Stimulated activated CD4-positive, alpha-beta T cell treated with anti-CD3 and anti-CD28 coated beads, Interleukin-15, amount 100 ng/mL, for 1 hour (primary cell): ENCODE measurements around the gene DPP9.

Source experiments
- DNase-seq, 2 donors: peaks; one replicate each; pipeline ENCODE4 v3.0.0-alpha.2; 2020; ENCODE audit warnings: low read depth in 1 of 2, low spot score in 1 of 2

DPP9 gene

DNA sequence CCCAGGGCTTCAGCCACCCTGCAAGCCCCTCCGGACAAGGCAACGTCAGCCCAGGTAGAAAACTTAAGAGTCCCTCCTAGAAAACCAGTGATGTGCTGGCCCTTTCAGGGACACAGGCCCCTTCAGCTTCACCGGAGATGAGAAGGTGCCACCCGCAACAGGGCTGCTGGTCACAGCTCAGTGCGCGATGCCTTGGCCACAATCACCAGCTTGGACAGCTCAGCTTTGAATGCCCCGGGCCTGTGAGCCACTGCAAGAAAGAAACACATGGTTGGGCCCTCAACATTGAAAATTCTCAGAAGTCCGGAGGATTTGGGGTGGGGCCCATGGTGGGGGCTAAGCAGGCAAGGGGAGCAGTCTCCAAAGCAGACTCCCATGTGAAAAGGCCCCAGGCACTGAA is 65.8 kb downstream of the DPP9 start:
- no peak for DNase-seq

DNA sequence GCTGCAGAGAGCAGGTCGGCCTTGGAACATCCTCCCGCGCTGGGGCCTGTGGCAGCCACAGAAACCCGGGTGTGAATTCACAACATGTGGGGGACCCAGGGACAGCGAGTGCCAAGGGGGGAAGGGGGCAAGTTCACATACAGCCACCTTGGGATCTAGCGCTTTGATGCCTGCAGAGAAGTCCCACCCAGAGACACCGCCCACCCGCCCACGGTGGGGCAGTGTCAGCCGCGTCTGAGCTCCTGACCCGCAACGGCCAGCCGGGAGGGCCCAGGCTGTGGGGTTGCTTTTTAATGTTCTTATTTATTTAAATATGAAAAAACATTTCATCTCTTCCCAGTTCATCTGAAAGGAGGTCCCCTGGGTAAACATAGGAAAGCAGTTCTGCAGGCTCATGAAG is 66.4 kb downstream of the DPP9 start:
- no peak for DNase-seq

GRCh38 chr19:4656102-4656501 is 67.5 kb downstream of the DPP9 start:
- DNase-seq: no peak

DNA sequence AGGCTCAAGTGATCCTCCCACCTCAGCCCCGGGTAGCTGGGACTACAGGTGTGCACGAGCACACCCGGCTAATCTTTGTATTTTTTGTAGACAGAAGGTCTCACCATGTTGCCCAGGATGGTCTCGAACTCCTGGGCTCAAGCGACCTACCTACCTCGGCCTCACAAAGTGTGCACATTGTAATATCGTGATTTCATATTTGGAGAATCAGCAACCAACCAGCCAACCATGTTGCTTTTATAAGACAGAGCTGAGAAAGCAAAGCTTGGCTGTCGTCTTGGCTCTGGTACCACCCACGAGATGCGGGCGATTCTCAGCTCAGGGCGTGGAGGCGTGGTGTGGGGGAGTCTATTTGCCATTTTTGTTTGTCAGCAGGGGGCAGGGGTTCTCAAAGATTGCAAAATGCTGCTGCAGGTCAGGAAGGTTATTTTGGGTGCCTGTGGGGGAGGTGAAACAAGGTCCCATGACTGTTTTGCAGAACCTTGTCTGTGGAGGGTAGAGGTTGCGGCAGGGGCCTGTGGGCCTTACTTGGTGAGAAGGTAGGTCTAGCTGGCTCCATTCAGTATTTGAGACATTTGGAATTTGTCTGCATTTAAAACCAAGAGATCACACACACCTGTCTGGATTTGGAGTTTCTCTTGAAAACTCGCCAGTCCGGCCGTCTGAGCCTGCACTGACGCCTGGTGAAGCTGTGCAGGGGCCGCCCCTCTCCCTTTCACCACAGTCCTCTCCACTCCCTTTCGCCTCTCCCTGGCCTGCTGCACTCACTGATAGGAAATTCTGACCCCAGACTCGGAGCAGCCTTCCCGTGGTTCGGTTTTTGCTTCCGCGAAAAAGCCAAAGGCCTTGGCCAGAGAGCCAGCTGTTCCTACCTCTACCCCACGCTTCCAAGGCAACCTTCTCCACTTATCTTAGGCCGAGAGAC is 68.9 kb downstream of the DPP9 start:
- no peak for DNase-seq

DNA sequence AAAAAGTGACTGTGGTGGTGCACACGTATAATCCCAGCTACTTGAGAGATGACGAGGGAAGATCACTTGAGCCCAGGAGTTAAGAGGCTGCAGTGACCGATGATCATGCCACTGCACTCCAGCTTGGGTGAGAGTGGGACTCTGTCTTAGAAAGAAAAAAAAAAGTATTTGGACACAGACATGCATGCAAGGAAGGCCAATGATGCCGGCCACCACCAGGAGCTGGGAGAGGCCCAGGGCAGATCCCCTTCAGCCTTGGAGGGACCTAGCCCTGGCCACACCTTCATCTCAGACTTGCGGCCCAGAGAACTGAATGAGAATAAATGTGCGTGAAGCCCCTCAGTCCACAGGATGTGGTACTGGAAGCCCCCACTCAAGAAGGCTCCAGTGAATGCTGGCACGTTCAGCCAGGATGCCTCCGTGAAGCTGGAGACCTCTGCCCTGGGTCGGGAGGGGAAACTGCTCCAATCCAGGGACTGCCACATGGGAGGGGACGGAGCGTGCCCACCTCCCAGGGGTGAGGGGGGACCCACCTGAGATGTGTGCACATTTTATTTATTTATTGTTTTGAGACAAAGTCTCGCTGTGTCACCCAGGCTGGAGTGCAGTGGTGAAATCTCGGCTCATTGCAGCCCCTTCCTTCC is 69.7 kb downstream of the DPP9 start:
- no peak for DNase-seq

- DNase-seq: no peak
Measured at GRCh38 chr19:4652075-4652474, 71.6 kb downstream of the DPP9 start.

DNA sequence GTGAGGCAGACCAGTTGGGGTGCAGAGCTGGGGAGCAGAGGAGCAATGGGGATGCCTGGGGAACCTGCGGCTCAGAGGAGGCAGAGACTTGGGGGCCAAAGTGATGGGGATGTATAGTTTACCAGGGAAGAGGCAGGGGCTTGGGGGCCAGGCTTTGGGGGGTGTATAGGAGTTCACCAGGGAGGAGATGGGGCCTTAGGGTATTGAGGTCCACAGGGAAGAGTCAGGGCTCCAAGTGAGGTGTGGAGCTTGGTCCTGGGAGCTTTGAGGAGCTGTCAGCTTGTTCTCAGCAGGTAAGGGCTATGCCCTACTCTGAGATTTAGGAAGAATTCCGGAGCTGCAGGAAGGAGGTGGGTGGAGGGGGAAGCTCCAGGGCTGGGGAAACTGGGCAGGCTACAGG is 73.5 kb downstream of the DPP9 start:
- no peak for DNase-seq

DNA sequence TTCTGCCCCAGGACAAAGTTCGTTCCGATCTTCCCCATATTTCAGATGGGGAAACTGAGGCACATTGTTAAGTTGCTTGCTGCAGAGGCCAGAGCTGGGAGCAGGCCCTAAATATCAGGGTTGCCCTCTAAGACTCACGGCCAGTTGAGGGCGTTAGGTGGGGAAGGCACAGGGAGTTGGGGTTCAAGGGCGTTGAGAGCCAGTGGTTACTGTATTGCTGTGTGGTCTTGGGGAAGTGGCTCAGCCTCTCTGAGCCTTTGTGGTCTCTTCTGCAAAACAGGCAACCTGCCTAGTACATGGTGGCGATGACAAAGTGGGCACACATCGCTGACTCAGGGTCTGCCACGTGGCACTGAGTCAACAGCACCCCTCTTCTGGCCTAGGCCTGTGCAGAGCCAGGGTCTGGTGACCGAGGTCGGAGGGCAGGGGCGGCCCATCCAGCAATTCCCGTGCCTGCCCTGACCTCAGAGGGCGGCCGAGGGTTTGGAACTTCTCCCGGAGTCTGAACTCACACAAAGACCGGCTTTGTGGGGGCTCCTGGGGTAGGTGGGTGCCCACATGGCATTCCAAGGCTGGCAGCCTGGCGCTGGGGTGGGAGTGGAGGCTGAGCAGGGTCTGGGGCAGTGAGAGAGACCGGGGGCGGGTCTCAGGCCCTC is 74.1 kb downstream of the DPP9 start:
- DNase-seq: no peak

GRCh38 chr19:4647676-4648644 is 75.7 kb downstream of the DPP9 start:
- DNase-seq: no peak

- DNase-seq: no peak
Measured at GRCh38 chr19:4645718-4646117, 77.9 kb downstream of the DPP9 start.

GRCh38 chr19:4642625-4643024 is 81.0 kb downstream of the DPP9 start:
- no peak for DNase-seq

GRCh38 chr19:4641132-4641531 is 82.5 kb downstream of the DPP9 start:
- no peak for DNase-seq

- no peak for DNase-seq
Measured at GRCh38 chr19:4640247-4641000, 83.2 kb downstream of the DPP9 start.

DNA sequence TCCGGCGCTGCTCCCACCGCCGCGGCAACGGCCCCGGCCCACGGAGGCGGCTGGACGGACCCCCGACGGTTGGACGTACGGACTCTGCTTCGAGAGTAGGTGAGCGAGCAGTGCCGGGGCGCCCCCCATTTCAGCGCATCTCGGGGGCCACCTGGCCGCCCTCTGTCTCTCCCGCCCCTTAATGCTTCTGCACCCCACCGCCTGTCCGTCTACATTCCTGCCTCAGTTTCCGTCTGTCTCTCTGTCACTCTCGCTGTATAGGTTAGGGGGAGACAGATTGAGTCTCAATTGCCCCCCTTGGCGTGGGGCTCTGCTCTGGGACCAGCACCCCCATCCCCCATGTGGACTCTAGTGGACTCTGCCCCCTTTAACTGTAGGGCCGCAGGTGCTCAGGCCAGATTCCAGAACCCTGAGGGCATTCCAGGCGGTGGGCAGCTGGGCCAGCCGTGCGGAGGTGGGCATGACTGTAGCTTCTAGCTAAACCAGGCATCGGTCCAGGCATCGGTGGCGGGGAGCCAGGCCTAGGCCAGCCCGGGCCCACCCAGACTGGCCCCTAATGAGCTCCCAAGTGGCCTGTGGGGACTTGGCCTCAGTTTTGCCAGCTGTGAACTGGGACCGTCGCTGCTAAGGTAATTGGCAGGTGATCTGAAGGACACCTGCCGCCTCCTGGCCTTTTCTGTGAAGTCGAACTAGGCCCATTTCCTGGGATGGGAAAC is 84.0 kb downstream of the DPP9 start:
- no peak for DNase-seq

GRCh38 chr19:4638828-4639530 is 84.7 kb downstream of the DPP9 start, which contains the start of gene TNFAIP8L1:
Gene TNFAIP8L1 (plus strand): TSS chr19:4639516. CDS start chr19:4651870, 12,354 bp downstream.
- DNase-seq: peak; percentile 99

- DNase-seq: no peak
Measured at GRCh38 chr19:4638317-4638716, 85.3 kb downstream of the DPP9 start.

GRCh38 chr19:4636761-4637160 is 86.9 kb downstream of the DPP9 start:
- no peak for DNase-seq

- peak; percentile 46 to 76 for DNase-seq
Measured at GRCh38 chr19:4636151-4636717, 87.4 kb downstream of the DPP9 start.

DNA sequence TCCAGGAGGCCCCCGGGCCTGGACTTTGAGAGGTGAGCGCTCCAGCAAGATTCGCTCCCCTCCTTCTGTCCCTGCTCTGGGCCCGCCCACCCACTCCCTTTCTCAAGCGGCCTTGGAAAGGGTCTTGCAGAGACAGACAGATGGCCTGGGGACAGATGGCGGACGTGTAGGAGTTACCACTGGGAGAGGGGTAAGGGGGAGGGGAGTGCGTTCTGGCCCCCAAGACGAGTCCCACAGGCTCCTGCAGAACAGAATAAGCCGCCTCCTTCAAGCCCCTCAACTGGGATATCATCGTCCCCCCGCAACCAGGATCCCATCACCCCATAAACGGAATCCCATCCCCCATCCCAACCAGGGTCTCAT is 87.9 kb downstream of the DPP9 start:
- DNase-seq: no peak
